Fibroblast of lung (primary cell): ENCODE results near the gene MAZ. TPM values are rescaled to one million over a fixed set of nuclear protein-coding genes. Genes with fewer than 3 reads are reported as not detected.

ENCODE experiments used
- DNase-seq, 2 donors: peaks; one replicate each; pipeline versions ENCODE4 v3.0.0 to v3.0.0-alpha.2; 2010; ENCODE audit warnings: low read depth in 2 of 2
- H2AFZ ChIP-seq: 2 replicates; pipeline ENCODE4 v1.5.1; 2012; ENCODE audit warnings: low read length, control low read depth, inconsistent platforms
- H3K27ac ChIP-seq: 2 replicates; pipeline ENCODE4 v1.5.1; 2011; ENCODE audit warnings: low read length, control low read depth; ENCODE audit not compliant: insufficient read depth
- H3K27me3 ChIP-seq: 2 replicates; pipeline ENCODE4 v1.5.1; 2011; ENCODE audit warnings: mild to moderate bottlenecking, low read length; ENCODE audit not compliant: control insufficient read depth, insufficient read depth
- H3K36me3 ChIP-seq: 2 replicates; pipeline ENCODE4 v1.5.1; 2011; ENCODE audit warnings: low read length; ENCODE audit not compliant: control insufficient read depth, insufficient read depth
- H3K4me1 ChIP-seq: 2 replicates; pipeline ENCODE4 v1.5.1; 2011; ENCODE audit warnings: low read length; ENCODE audit not compliant: control insufficient read depth, insufficient read depth; ENCODE audit errors: extremely low read depth
- H3K4me2 ChIP-seq: 2 replicates; pipeline ENCODE4 v1.5.1; 2011; ENCODE audit warnings: low read length, control low read depth; ENCODE audit not compliant: insufficient read depth; ENCODE audit errors: extremely low read depth
- H3K4me3 ChIP-seq, 4 experiments: fragments of 200-600 bp in 1 of 4; sonication (generic) in 1 of 4; replicated peaks in 1 of 4; 2 replicates each; pipeline ENCODE4 v1.5.1; 2011 to 2016; ENCODE audit warnings: low read length in 4 of 4, low read depth in 3 of 4, mild to moderate bottlenecking in 3 of 4, control low read depth in 2 of 4, inconsistent platforms in 1 of 4, mixed read lengths in 1 of 4; ENCODE audit not compliant: insufficient read depth in 1 of 4; ENCODE audit errors: control extremely low read depth in 1 of 4
- H3K79me2 ChIP-seq: 2 replicates; pipeline ENCODE4 v1.5.1; 2012; ENCODE audit warnings: mild to moderate bottlenecking, low read length, inconsistent platforms; ENCODE audit not compliant: control insufficient read depth, insufficient read depth
- H3K9ac ChIP-seq: 2 replicates; pipeline ENCODE4 v1.5.1; 2011; ENCODE audit warnings: mild to moderate bottlenecking, low read length, control low read depth; ENCODE audit not compliant: insufficient read depth
- H3K9me3 ChIP-seq: 2 replicates; pipeline ENCODE4 v1.5.1; 2012; ENCODE audit warnings: low read depth, low read length; ENCODE audit not compliant: control insufficient read depth, insufficient read depth
- H4K20me1 ChIP-seq: 2 replicates; pipeline ENCODE4 v1.5.1; 2011; ENCODE audit warnings: low read length; ENCODE audit not compliant: control insufficient read depth, insufficient read depth; ENCODE audit errors: extremely low read depth
- CTCF ChIP-seq, 2 donors: IDR thresholded peaks in 1 of 2; conservative IDR thresholded peaks in 1 of 2; 1 replicate in 1 of 2; 2 replicates in 1 of 2; pipeline ENCODE4 v1.5.1; 2011 to 2012; ENCODE audit warnings: low read length in 2 of 2, control low read depth in 1 of 2, inconsistent platforms in 1 of 2, low read depth in 1 of 2, mild to moderate bottlenecking in 1 of 2
- EZH2 ChIP-seq: IDR thresholded peaks from 2 replicates; pipeline ENCODE4 v1.5.1; 2012; ENCODE audit warnings: low read length, control low read depth, mild to moderate bottlenecking; ENCODE audit errors: missing control alignments
- polyA plus RNA-seq, 2 donors: library from polyadenylated mRNA; depleted of rRNA in 1 of 2; stranded (reverse) in 1 of 2; unstranded in 1 of 2; fragments of >200 nt; gene quantifications; 2 replicates each; pipeline ENCODE4 v1.2.1, GENCODE V29; 2011 to 2012; ENCODE audit warnings: missing spikeins in 1 of 2
- total RNA-seq: library from RNA; depleted of rRNA; stranded (reverse); fragments of >200 nt; gene quantifications from 2 replicates; pipeline ENCODE4 v1.2.1, GENCODE V29; 2014

MAZ gene
- total and polyA plus RNA-seq, 2 donors (not counting 1 experiment from before 2014, with no cell fraction given), result 68.1 to 131 TPM

GRCh38 chr16:29761882-29762281 is 44.4 kb upstream of the MAZ start:
- Histone ChIP-seq H3K79me2 (no peaks in the 10 kb centered on the region), H2AFZ (no peak overlapping the region), H3K9me3 (no peaks in the 10 kb centered on the region), H3K4me1 (no peaks in the 10 kb centered on the region), H3K9ac (no peak overlapping the region), H4K20me1 (no peaks in the 10 kb centered on the region), H3K27ac (no peak overlapping the region), H3K4me3 (no peak overlapping the region), H3K36me3 (no peaks in the 10 kb centered on the region), H3K27me3 (peaks cover 4% of the 10 kb centered on the region), H3K4me2 (no peak overlapping the region)
- TF ChIP-seq CTCF (conservative IDR thresholded peaks at IDR 0.05 in 1 of 2, IDR thresholded peaks at IDR 0.05 in 1 of 2; ENCODE audit: low read depth in 1 of 2, low read length in 2 of 2) (no peak), EZH2 (no peak)
- peak in 1 of 2 donors; percentile 20 for DNase-seq

- H3K9me3 ChIP-seq, result no peaks in the 10 kb centered on the region
- no peak overlapping the region for H3K27ac ChIP-seq
- DNase-seq, result no peak
- H3K4me2 ChIP-seq, result no peak overlapping the region
- no peak overlapping the region for H3K4me3 ChIP-seq
- H3K79me2 ChIP-seq, result no peaks in the 10 kb centered on the region
- TF ChIP-seq CTCF (conservative IDR thresholded peaks at IDR 0.05 in 1 of 2, IDR thresholded peaks at IDR 0.05 in 1 of 2; ENCODE audit: low read depth in 1 of 2, low read length in 2 of 2), result no peak
- TF ChIP-seq EZH2, result no peak
- H3K9ac ChIP-seq, result no peak overlapping the region
- peaks cover 4% of the 10 kb centered on the region for H3K27me3 ChIP-seq
- no peaks in the 10 kb centered on the region for H3K36me3 ChIP-seq
- H3K4me1 ChIP-seq, result no peaks in the 10 kb centered on the region
- H4K20me1 ChIP-seq, result no peaks in the 10 kb centered on the region
- H2AFZ ChIP-seq, result no peak overlapping the region
Measured at GRCh38 chr16:29763326-29763725, 43.0 kb upstream of the MAZ start.

DNA sequence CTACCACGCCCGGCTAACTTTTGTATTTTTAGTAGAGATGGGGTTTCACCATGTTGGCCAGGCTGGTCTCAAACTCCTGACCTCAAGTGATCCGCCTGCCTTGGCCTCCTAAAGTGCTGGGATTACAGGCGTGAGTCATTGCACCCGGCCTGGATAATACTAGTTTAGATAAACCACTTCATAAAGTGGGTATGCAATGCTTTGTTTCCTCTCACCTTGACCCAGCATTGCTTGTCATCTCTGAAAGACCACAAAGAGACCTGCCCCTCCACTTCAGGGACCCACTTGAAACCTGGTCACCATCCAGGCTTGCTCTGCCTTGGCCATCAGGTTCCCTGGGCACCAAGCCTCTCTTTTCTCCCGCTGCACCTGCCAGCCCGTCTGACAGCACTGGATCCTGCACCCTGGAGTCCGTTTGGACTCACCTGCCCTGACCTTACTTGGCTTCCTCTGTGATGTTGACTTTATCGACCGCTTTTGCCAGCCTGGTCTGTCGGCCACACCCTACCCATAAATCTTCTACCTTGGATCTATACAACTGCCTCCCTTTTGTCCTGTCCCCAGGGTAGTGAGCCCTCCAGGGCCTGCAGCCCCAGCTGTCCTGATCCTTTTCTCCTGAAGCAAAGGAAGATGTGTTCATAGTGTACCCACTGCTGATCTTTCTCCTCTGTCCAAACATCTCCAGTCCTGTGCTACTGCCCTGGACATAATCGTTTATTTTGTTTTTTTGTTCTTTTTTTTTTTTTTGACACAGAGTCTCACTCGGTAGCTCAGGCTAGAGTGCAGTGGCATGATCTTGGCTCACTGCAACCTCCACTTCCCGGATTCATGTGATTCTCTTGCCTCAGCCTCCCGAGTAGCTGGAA is 40.9 kb upstream of the MAZ start:
- no peak for DNase-seq
- H2AFZ ChIP-seq, result no peak overlapping the region

More for the DNA sequence above, 40.9 kb upstream of the MAZ start:
- Histone ChIP-seq H3K4me3 (no peak overlapping the region), H3K9ac (no peak overlapping the region), H3K4me2 (no peak overlapping the region), H3K79me2 (no peaks in the 10 kb centered on the region), H3K36me3 (no peaks in the 10 kb centered on the region), H3K27ac (no peak overlapping the region), H3K9me3 (no peaks in the 10 kb centered on the region), H3K27me3 (peaks cover 4% of the 10 kb centered on the region), H3K4me1 (no peaks in the 10 kb centered on the region), H4K20me1 (no peaks in the 10 kb centered on the region)
- TF ChIP-seq EZH2 (no peak), CTCF (conservative IDR thresholded peaks at IDR 0.05 in 1 of 2, IDR thresholded peaks at IDR 0.05 in 1 of 2; ENCODE audit: low read depth in 1 of 2, low read length in 2 of 2) (no peak)
